Right cardiac atrium (tissue), 5 donors: ENCODE measurements around the gene PBX1. TPM values are rescaled to one million over a fixed set of nuclear protein-coding genes. Genes with fewer than 3 reads are reported as not detected.
"Not testable (repeated sequence)": the region's sequence is repeated elsewhere in the genome, so short reads cannot be mapped to it uniquely, and the experiment has no call there.

Experiments
- ATAC-seq, 2 donors: fragments of 200-7000 bp; cut with Tn5 transposase; one replicate each; pipeline versions ENCODE4 v1.8.0 to v1.9.1; 2020; ENCODE audit warnings: moderate library complexity in 2 of 2, mild to moderate bottlenecking in 1 of 2
- DNase-seq, 3 donors: peaks; one replicate each; pipeline ENCODE4 v3.0.0-alpha.2; 2020
- H3K27ac ChIP-seq: one replicate; pipeline ENCODE4 v1.5.1; 2013; ENCODE audit warnings: mild to moderate bottlenecking, low read length, control low read depth, moderate library complexity
- H3K27me3 ChIP-seq: one replicate; pipeline ENCODE4 v1.6.1; 2013; ENCODE audit not compliant: control insufficient read depth, insufficient read depth
- H3K4me1 ChIP-seq: one replicate; pipeline ENCODE4 v1.6.1; 2013; ENCODE audit warnings: low read length; ENCODE audit not compliant: control insufficient read depth, insufficient read depth
- H3K4me3 ChIP-seq: one replicate; pipeline ENCODE4 v1.5.1; 2013; ENCODE audit warnings: low read length, control low read depth
- H3K9me3 ChIP-seq: one replicate; pipeline ENCODE4 v1.6.1; 2013; ENCODE audit warnings: low read length; ENCODE audit not compliant: control insufficient read depth
- WGBS: extraction: QIAGEN DNeasy Blood & Tissue Kit; methylation state at CpG from one replicate; pipeline ENCODE4 v1.1.7; 2013; 5-methylcytosine and 5-hydroxymethylcytosine counted together
- intact Hi-C, 4 donors: fragments of 100-400 bp; cut with DNase I; formaldehyde crosslinking; loops; one replicate each; pipeline versions ENCODE4 v1.11.0 to v1.14.0; 2022 to 2023
- polyA plus RNA-seq: library from polyadenylated mRNA; stranded (reverse); fragments of 200-250 nt; gene quantifications from one replicate; pipeline ENCODE4 v1.2.3, GENCODE V29; 2013
- total RNA-seq, 4 donors: library from RNA; stranded (reverse); fragmentation: NEBNext Ultra II Directional; extraction: Animal tissue kit (Norgen Biotek cat#: 25700); gene quantifications; one replicate each; pipeline ENCODE4 v1.2.1, GENCODE V29; 2021
- donor health status: healthy with polysubstance abuse.
- donor health status: DM: no; HTN: yes; CAD: no.
- donor health status: DM: no; HTN: no; CAD: no.
- donor health status: DM: no; HTN: yes; CAD: no; lungs with severe emphysema.
- donor health status: DM: yes; HTN: yes; CAD: no.

PBX1 gene
- total and polyA plus RNA-seq, 5 donors: 19.8 to 81.6 (median 76.8) TPM

GRCh38 chr1:164643018-164643417 lies 84.0 kb downstream of the PBX1 start:
- intact Hi-C loops: no loop called here
- DNase-seq: no peak
- Histone ChIP-seq H3K27me3 (no peaks in the 10 kb centered on the region), H3K9me3 (no peaks in the 10 kb centered on the region), H3K4me3 (no peak overlapping the region), H3K4me1 (peaks cover 21% of the 10 kb centered on the region), H3K27ac (no peak overlapping the region)
- ATAC-seq: no peak
- 80% methylated on average over 7 of the region's 7 CpGs for WGBS

GRCh38 chr1:164644268-164644667 lies 85.3 kb downstream of the PBX1 start:
- intact Hi-C loops: no loop called here

GRCh38 chr1:164644774-164645644 lies 86.0 kb downstream of the PBX1 start:
- H3K4me1 ChIP-seq: peaks cover 22% of the 10 kb centered on the region
- H3K27me3 ChIP-seq: no peaks in the 10 kb centered on the region
- DNase-seq (no peak), ATAC-seq (peak in 1 of 2 donors; percentile 44)
- no peak overlapping the region for H3K4me3 ChIP-seq
- intact Hi-C loops: no loop called here
- no peak overlapping the region for H3K27ac ChIP-seq
- H3K9me3 ChIP-seq: no peaks in the 10 kb centered on the region
- 28% methylated on average over 6 of the region's 6 CpGs for WGBS

More at GRCh38 chr1:164644268-164644667, 85.3 kb downstream of the PBX1 start:
- Histone ChIP-seq H3K4me3 (no peak overlapping the region), H3K27ac (no peak overlapping the region), H3K27me3 (no peaks in the 10 kb centered on the region), H3K4me1 (peaks cover 23% of the 10 kb centered on the region), H3K9me3 (no peaks in the 10 kb centered on the region)
- ATAC-seq (no peak), DNase-seq (no peak)
- 67% methylated on average over 3 of the region's 3 CpGs for WGBS

GRCh38 chr1:164645921-164646320 lies 86.9 kb downstream of the PBX1 start:
- no peak overlapping the region for H3K4me3 ChIP-seq
- H3K9me3 ChIP-seq: no peaks in the 10 kb centered on the region
- 91% methylated on average over 2 of the region's 2 CpGs for WGBS
- no peaks in the 10 kb centered on the region for H3K27me3 ChIP-seq
- H3K4me1 ChIP-seq: peaks cover 19% of the 10 kb centered on the region
- H3K27ac ChIP-seq: no peak overlapping the region
- ATAC-seq: no peak
- intact Hi-C loops: no loop called here
- DNase-seq: no peak

- peak; percentile 20 to 58 for ATAC-seq
- no peak overlapping the region for H3K27ac ChIP-seq
- H3K4me1 ChIP-seq: peaks cover 16% of the 10 kb centered on the region
- peak in 2 of 3 donors; percentile 37 to 61 for DNase-seq
- no peak overlapping the region for H3K4me3 ChIP-seq
- intact Hi-C loops: no loop called here
- no peaks in the 10 kb centered on the region for H3K9me3 ChIP-seq
- no peaks in the 10 kb centered on the region for H3K27me3 ChIP-seq
- 44% methylated on average over 6 of the region's 6 CpGs for WGBS
Observed at GRCh38 chr1:164647211-164647610, 88.2 kb downstream of the PBX1 start.

- Histone ChIP-seq H3K27ac (no peak overlapping the region), H3K9me3 (no peaks in the 10 kb centered on the region), H3K4me1 (peaks cover 20% of the 10 kb centered on the region), H3K4me3 (no peak overlapping the region), H3K27me3 (no peaks in the 10 kb centered on the region)
- no peak for ATAC-seq
- intact Hi-C loops: no loop called here
- 45% methylated on average over 2 of the region's 2 CpGs for WGBS
- DNase-seq: no peak
Observed at GRCh38 chr1:164648636-164649035, 89.7 kb downstream of the PBX1 start.

- intact Hi-C loops: no loop called here
- peaks cover 21% of the 10 kb centered on the region for H3K4me1 ChIP-seq
- ATAC-seq (no peak), DNase-seq (no peak)
- no peaks in the 10 kb centered on the region for H3K9me3 ChIP-seq
- 90% methylated on average over 4 of the region's 4 CpGs for WGBS
- no peak overlapping the region for H3K4me3 ChIP-seq
- H3K27ac ChIP-seq: no peak overlapping the region
- no peaks in the 10 kb centered on the region for H3K27me3 ChIP-seq
Observed at GRCh38 chr1:164649146-164649545, 90.2 kb downstream of the PBX1 start.

- ATAC-seq (no peak), DNase-seq (no peak)
- 73% methylated on average over 2 of the region's 2 CpGs for WGBS
- H3K27me3 ChIP-seq: no peaks in the 10 kb centered on the region
- H3K4me3 ChIP-seq: no peak overlapping the region
- peaks cover 17% of the 10 kb centered on the region for H3K4me1 ChIP-seq
- H3K27ac ChIP-seq: no peak overlapping the region
- intact Hi-C loops: no loop called here
- H3K9me3 ChIP-seq: no peaks in the 10 kb centered on the region
Observed at GRCh38 chr1:164650531-164650930, 91.5 kb downstream of the PBX1 start.

- ATAC-seq: peak; percentile 27 to 77
- intact Hi-C loops: no loop called here
- peaks cover 17% of the 10 kb centered on the region for H3K4me1 ChIP-seq
- 58% methylated on average over 13 of the region's 13 CpGs for WGBS
- no peaks in the 10 kb centered on the region for H3K9me3 ChIP-seq
- DNase-seq: peak in 1 of 3 donors; percentile 28
- no peak overlapping the region for H3K27ac ChIP-seq
- H3K27me3 ChIP-seq: no peaks in the 10 kb centered on the region
- no peak overlapping the region for H3K4me3 ChIP-seq
Observed at GRCh38 chr1:164651351-164651951, 92.5 kb downstream of the PBX1 start.

- intact Hi-C loops, H3K4me3 ChIP-seq, H3K9me3 ChIP-seq, ATAC-seq, H3K27ac ChIP-seq, DNase-seq, H3K27me3 ChIP-seq: not testable (repeated sequence)
- WGBS: 91% methylated on average over 6 of the region's 6 CpGs
- H3K4me1 ChIP-seq: peaks cover 11% of the 10 kb centered on the region
Observed at GRCh38 chr1:164652969-164653368, 94.0 kb downstream of the PBX1 start.

GRCh38 chr1:164653705-164654104 lies 94.7 kb downstream of the PBX1 start:
- peaks cover 2% of the 10 kb centered on the region for H3K9me3 ChIP-seq
- H3K4me3 ChIP-seq: no peak overlapping the region
- WGBS: 85% methylated on average over 3 of the region's 3 CpGs
- no peak for DNase-seq
- no peaks in the 10 kb centered on the region for H3K27me3 ChIP-seq
- H3K27ac ChIP-seq: no peak overlapping the region
- intact Hi-C loops: no loop called here
- ATAC-seq: no peak
- H3K4me1 ChIP-seq: peaks cover 11% of the 10 kb centered on the region
